Lung microvascular endothelial cell (primary cell): ENCODE results near the gene WT1. TPM values are rescaled to one million over a fixed set of nuclear protein-coding genes. Genes with fewer than 3 reads are reported as not detected.
"Not testable (repeated sequence)": the region's sequence is repeated elsewhere in the genome, so short reads cannot be mapped to it uniquely, and the experiment has no call there.

Experiments
- DNase-seq, 2 donors: peaks; one replicate each; pipeline versions ENCODE4 v3.0.0 to v3.0.0-alpha.2; 2010; ENCODE audit warnings: low read depth in 2 of 2
- total RNA-seq: library from RNA; depleted of rRNA; stranded (reverse); fragments of >200 nt; gene quantifications from 2 replicates; pipeline ENCODE4 v1.2.1, GENCODE V29; 2014

WT1 gene
- total RNA-seq, 1 donor from 2014 or later = not detected

DNA sequence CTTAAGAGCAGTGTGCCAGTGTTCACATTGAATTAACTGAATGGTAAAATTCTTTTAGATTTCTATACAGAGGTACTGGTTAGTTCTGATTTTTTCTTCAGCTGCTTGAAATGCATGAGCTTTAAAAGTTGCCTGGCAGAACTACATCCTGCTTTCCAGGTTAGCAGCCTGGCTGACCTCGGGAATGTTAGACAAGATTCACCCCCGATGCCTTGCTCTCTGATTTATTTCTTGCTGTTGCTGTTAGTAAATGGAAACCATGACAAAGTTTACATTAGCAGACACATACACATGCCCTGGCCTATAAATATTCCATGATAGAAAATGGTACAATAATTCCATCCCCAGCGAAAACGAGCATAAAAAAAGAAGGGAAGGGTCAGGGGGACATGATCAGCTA lies 47.0 kb downstream of the WT1 start:
- DNase-seq = no peak

DNA sequence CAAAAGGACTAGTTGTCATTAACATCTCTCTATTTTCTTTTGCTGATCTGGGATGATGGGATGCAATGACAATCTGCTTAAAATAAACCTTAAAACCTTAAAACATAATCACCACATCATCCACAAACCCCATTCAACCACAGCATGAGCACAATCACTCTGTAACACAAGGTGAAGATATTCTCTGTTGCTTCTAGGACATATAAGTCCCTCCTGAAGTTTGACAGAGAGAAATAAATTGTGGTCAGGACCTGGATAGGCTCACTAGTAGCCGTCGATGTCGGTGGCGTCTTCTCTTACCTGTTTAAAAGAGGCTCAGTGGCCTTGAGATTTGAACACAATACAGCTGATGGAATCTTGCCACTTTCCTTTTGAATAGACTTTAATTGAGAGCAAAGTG lies 47.9 kb downstream of the WT1 start:
- DNase-seq = no peak

DNA sequence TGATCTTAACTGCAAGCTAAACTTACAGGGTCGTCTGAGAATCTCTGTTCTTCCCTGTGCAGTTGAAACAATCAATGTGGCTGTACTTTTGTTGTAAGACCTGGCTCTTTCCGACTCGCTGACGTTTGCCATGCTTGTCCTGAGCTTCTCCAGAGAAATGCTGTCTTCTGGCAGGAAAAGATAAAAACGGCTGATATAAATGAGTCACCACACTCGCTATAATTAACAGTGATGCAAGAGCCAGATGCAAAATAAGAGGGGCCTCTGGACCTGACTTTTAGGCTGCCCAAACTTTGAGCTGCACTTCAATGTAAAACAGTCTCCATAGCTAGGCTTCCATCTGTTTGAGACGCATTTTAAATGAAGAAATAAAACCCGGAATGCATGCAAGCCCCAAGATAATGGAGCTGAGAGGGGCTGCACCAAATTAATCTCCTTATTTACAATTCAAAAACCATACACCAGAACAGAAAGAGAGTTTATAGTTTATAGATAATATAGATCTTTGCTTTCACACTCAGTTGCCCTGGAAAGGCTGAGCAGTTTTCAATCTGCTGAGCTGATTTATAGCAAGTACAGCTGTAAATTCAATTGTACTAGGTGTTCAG lies 48.5 kb downstream of the WT1 start:
- peak in 1 of 2 donors; percentile 61 for DNase-seq

DNA sequence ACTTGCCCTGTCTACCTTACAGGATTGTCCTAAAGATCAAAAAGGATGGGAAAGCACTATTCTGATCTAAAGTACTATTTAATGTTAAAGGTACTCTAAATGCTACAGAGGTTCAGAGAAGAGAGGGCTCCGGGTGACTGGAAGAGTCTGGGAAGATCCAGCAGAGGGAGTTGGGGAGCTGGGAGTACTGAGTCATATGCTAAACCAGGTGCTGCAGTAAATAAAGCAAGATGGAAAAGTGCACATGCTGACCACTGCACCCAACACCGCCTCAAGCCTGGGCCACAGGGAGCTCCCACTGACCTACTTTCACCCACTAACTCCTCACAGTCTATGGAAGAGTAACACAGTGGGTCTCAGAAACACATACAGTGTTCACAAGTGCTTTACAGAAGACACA lies 49.3 kb downstream of the WT1 start:
- DNase-seq = peak; percentile 34 to 54

DNA sequence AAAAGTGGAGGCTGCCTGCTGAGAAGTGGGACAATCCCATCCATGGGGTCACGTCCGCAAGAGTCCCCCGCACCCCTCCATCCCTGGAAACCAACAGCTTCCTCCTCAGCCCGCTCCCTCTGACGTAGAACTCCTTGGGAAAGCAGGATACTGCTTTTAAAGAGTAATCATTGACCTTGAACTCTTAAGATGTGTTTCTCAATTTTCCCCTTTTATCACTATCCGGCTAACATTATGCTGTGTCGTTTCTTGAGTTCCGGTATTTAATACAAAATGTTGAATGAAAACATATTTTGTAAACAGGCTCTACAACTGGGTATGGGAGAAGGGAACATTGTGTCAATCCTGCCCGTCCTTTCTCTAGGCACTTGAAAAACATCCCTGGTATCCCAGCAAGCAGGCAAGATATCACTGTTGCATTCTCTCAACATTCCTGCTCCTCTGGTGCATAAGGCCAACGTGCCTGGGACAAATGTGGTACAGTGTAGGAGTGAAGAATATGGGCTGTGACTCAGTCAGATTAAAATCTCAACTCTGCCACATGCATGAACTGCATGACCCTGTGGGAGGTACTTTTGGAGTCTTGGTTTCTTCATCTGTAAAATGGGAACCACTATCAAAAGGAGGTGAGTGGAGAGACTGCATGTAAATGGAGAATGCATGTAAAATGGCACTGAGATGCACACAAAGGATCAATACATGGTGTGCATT lies 52.8 kb downstream of the WT1 start:
- DNase-seq = no peak

DNA sequence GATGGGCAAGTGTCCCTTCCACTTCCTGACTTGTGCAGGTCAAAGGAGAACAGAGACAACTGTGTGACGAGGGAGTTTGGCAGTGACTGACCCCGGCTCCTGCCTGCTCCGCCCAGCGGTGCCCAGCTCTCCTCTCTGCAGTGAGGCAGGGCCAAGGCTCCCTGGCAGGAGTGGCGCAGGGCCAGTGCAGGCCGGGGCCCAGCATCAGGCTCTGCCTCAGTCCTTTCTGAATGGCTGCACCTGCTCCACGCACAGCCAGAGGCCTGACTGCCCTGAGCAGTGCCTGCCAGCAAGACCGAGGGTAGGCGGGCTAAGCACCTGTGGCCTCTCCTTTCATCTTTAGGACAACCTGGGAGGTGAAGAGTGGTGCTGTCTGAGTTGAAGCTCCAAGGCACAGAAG lies 54.2 kb downstream of the WT1 start:
- DNase-seq = no peak

DNA sequence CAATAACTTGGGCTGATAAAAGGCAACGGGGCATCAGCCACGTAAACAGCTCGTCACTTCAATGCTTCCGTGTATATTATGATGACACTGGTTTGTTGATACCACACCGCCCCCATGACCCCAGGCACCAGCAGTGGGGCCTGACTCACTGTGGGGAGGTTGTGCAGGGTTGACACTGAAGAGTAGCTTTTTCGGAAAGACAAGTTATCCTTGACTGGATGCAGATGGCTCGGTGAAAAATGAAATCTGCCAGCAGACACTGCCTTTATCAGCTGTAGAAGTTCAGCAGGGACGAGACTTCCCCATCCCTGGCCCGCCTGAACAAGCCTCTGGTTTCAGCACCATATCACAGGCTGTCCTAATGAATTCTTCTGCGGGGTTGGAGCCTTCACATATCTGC lies 55.6 kb downstream of the WT1 start:
- no peak for DNase-seq

DNA sequence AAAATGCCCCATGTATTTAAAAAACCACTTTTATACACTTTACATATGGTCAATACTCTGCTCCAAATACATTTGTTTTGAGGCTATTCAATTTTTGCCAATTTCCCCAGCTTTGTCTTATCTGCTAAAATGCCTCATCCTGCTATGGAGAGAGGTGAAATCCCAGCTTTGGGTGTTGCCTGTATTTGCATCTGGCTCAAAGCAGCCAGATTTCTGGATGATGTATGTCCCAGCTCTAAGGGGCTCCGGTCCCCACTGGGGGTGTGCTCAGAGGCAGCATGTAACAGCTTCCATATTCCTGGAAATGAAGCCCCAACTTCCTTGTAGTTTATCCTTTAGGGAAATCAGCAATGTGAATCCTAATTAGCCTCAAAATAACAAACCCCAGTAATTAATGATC lies 59.5 kb downstream of the WT1 start:
- no peak for DNase-seq

DNA sequence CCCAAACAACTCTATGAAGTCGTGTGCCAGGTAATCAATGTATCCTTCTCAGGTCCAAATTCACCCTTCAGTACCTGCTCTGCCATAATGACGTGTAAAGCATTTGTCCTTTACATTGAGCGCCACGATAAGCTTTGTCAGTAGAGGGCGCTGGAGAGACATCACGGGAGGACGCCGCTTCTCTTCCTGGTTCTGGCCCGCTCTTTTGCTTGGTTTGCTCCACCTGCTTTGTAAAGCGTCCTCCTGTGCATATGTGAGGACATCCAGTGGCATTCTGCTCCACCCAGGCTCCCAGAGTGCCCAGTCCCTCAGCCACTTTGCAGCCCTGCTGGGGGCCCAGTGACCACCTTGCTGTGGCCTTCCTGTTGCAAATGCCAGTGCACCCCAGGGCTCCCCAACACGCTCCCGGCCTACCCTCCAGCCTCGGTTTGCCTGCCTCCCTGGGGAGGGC lies 61.1 kb downstream of the WT1 start:
- peak; percentile 52 to 56 for DNase-seq

DNA sequence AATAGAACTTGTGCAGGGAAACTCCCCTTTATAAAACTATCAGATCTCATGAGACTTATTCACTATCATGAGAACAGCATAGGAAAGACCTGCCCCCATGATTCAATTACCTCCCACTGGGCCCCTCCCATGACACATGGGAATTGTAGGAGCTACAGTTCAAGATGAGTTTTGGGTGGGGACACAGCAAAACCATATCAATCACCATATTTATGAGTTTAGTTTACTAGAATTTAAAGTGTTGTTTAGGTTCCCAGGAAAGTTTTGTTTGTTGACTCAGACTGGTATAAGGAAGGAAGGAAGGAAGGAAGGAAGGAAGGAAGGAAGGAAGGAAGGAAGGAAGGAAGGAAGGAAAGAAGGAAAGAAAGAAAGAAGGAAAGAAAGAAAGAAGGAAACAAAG lies 65.4 kb downstream of the WT1 start:
- not testable (repeated sequence) for DNase-seq

DNA sequence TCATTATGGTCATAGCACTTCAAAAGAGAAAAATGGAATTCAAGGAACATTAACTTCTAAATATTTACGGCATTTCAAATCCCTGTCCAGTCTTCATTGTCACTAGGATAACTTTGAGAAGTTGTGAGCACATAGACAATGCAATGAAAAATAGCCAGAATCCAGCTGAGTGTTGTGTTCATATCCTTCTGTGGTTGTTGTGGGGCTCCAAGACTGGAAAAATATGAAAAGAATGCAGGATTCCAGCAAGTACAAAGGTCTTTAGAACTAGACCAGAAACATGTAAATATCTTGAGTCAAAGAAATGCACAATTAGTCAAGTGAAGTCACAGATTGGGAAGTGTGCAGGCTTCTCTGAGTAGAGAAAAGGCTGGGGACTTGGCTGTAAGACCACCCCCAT lies 68.7 kb downstream of the WT1 start:
- no peak for DNase-seq

DNA sequence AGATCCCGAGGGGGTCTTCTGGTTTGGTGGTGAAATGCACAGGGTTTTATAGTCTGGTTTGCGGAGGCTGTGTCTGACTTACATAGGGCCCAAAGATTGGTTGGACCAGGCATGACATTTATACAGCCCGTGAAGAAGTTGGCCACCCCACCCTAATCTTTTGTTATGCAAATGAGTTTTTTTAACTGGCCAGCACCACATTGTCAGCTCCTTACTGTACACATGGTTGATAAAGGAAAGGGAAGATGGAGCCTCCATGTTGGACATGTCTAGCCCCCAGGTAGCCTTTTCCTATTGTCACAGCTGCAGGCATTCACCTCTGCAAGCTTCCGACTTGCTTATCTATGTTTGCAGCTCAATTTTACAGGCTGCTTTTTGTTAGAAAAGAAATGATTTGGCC lies 70.1 kb downstream of the WT1 start:
- DNase-seq = no peak

DNA sequence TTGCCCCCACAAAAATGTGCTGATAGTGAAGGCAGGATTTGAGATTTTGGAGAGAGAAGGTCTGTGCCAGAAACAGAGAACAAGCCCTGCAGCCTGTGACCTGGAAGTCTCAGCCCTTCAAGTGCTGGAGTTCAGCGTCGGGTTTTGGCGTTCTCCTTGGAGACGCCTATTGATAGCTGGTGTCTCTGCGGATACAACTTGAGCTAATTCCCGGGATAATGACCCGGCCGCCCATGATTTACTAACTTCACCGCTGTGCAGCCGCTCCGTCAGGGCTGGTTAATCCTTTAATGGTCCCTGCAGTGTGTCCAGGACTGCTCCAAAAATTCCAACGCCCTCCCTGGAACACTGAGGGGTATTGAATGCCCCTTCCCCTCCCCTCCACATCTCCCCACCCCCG lies 76.6 kb downstream of the WT1 start:
- no peak for DNase-seq

DNA sequence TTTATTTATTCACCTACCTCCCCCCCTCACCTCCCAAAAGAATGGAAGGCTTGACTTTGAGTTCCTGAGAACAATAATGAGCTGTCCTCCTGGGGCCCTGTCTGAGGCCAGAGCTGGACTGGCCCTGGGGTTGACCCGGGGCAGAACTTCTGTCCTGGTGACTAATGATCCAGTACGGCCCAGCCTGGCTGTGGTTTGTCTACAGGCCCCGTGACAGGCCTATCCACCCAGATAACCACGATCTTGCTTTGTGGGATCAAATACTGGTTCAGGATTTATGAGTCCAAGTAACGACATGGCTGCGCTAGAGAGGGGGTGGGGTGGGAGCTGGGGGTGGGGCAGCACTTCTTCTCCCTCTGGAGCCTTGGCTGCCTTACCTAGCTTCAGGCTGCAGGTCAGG lies 81.5 kb downstream of the WT1 start:
- DNase-seq = no peak

DNA sequence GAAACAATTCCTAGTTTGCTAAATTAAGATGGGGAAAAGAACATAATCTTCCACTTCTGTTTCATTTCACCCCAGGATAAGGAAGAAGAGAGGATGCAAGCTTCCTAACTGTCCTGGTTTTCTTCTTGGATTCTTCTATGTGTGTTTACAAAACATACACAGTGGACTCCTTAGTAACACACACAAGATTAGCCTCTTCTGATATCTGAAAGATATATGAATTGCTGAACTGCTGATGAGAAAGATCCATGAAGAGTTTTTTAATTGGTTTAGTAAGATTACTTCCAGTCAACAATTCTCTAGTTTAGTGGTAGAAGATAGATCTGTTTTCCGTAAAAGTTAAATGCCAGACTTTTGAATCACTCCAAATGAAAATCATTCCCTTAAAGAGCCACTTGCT lies 86.8 kb downstream of the WT1 start:
- no peak for DNase-seq

DNA sequence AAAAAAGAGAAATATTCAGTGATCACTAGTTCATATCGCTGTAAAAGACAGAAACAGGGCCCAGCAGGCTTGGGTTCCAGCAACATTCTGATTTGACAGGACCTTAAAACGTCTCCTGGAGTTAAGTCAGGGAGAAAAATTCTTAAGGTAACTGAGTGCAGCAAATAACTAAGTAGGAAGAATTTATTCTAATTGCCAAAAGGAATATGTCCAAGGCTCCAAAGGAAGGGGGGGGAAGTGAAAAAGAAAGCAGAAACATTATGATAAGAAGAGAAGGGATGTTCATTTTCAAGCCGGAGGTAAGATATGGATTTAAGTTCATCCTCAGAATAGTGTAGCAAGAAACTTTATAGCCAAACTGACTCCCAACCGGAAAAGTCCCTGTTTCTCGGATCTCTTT lies 90.4 kb downstream of the WT1 start:
- no peak for DNase-seq

DNA sequence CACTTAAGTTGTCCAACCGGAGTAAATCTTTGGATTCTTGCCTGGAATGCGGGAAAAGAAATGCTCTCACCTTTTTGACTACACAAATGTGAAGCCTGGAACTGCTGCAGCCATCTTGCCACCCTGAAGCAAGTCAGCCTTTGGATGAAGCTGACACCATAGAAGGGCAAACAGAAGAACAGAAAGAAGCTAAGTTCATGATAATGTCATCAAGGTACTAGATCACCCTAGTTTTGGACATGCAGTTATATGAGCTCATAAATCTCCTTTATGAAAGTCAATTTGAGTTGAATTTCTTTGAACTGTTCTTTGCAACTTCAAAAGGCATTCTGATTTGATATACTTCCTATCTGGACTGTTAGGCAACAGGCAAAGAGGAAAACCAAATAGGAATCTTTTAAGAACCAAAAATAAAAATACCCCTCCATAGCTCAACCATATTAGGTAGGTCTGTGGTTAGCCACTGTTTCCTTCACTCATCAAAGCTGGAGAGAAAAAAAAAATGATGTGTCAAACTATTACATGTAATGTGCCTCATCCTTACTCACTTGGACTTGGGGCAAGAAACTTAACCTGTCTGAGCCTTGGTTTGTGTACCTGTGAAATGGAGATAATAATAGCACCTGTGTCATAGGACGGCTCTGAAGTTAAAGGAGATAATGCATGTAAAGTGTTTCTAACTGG lies 91.9 kb downstream of the WT1 start:
- DNase-seq = no peak

DNA sequence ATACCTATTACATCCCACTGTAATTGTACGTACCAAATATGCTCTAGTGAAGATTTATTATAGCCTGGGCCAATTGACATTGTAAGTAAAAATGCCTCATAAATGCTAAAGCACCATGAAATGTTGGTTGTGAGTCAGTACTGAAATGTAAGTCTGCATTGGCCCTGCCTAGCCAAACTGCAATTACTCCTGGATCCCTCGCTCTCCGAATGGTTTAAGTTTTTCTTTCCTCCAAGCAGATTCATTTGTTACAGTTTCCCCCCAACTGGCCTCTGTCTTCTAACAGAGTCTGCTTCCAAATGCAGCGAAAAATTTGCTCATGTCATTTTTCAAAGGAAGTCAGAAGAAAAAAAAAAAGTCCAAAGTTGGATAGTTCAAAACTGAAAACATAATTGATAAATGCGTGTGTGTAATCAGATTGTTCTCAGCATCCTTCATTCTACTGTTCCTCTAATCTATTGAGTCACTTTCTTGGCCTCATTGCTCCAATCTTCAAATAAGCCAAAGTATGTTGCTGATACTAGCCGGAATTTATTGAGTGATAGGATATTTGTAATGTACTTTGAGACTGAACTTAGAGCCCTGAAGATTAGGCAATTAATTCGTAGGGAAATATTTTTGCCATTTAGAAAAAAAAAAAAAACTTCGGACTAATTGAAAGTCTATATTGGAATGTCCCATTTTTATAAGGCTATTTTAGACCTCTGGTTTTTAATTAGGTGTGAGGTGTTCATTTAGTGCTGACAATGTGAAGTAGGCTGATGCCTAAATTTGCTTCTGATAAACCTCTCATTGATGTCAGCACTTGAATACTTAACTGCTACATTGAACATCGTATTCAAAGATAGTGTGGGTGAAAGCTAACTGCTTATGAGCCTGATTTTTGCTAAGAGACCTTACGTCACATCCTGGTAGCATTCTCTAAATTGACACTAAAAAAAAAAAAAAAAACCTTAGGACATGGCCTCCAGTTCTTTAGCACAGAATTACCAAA lies 93.4 kb downstream of the WT1 start:
- no peak for DNase-seq

DNA sequence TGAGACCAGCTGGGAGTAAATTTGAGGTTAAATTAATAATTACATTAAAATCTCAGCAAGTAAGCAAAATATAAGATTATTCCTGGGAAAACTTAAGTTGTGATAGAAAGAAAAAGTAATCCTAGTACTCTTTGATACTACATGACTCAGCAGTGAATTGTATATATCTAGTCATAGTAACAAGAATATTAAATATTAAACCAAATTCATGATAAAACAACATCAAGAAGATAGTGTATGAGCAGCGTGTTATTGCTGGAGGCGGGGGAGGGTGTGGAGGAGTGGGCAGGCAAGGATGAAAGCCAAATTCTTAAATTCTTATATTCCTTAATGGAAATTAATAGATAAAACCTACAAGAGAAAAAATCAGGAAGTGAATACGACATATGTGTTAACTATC lies 95.2 kb downstream of the WT1 start:
- DNase-seq = no peak
